GM15510 (cell line): Measurements from ENCODE around the gene BCAS3.

Experiments
- POLR2A ChIP-seq: IDR thresholded peaks from 3 replicates; pipeline ENCODE4 v1.6.1; 2011; ENCODE audit warnings: borderline replicate concordance; ENCODE audit not compliant: insufficient read length; ENCODE audit errors: extremely low read depth

BCAS3 gene

DNA sequence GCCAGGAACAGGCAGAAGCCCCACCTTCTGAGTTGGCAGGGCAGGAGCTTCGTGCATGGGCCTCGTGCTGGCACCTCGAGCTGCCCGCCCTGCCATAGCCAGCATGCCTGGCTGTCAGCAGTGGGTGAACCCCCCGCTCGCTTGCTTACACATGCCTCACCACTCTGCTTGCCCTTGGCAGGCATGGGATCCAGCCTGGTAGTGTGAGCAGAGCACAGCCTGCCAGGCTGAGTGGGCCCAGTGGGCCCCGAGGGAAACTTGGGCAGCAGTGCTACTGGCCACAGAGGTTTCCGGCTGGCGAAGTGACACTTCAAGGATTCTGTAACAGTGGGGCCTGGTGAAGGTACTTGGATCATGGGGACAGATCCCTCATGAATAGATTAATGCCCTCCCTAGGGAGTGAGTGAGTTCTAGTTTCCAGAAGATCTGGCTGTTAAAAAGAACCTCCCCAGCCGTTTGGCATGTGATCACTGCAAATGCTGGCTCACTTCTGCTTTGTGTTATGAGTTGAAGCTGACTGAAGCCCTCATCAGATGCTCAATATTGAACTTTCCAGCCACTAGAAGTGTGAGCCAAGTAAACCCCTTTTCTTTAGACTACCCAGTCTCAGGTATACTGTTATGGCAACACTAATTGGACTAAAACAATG is 114.7 kb downstream of the BCAS3 start:
- no peak for TF ChIP-seq POLR2A

DNA sequence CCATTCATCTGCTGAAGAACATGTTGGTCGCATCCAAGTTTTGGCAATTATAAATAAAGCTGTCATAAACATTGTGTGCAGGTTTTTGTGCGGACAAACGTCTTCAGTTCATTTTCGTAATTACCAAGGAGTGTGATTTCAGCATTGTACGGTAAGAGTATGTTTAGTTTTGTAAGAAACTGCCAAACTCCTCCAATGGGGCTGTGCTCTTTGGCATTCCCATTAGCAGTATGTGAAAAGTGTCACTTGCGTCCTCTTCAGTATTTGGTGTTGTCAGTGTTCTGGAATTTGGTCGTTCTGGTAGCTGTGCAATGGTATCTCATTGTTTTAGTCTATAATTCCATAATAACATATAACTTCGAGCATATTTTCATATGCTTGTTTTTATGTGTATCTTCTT is 120.9 kb downstream of the BCAS3 start:
- TF ChIP-seq POLR2A, result no peak

DNA sequence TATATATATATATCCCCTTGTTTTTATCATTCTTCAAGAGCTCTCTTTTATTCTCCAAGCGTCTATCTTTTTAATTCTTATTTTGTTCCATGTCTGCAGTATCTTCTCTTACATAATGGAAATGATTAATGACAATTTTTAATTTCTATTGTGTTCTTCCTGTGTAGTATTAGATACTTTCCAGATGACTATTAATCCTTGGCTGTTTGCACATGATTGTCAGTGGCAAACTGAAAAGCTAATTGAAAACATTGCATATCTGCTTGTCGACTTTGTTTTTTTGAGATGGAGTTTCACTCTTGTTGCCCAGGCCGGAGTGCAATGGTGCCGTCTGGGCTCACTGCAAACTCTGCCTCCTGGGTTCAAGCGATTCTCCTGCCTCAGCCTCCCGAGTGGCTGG is 124.7 kb downstream of the BCAS3 start:
- TF ChIP-seq POLR2A, result no peak

DNA sequence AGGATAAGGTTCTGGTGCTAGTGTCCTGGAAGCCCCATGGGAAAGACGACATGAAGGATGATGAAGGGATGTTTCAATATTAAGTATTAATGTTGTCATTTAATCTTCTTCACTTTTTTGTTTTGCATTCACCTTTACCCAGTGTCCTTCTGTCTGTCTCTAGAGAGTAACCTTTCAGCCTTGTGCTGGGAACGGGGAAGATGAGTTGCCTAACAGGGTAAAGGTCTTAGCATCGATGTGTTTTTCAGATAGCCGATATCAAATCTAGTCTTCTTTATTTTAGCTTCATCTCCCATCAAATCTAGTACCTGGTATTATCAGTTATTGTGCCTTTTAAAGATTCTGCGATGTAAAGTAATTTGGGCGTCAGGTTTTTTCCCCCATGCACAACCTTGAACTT is 125.4 kb downstream of the BCAS3 start:
- no peak for TF ChIP-seq POLR2A

DNA sequence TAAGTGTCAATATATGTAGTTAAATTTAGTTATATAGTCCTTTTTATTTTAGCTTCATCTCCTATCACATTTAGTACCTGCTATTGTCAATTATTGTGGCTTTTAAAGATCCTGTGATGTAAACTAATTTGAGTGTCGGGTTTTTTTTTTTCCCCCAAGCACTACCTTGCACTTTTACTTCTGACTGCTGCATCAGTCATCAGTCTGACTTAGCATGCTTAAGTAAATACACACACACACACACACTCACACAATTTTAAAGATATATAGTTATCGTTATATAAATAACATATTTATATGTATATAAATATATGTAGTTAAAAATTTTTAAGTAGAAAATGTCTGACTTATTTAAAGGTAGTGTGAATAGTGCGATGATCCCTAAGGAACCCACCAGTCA is 127.2 kb downstream of the BCAS3 start:
- TF ChIP-seq POLR2A, result no peak

DNA sequence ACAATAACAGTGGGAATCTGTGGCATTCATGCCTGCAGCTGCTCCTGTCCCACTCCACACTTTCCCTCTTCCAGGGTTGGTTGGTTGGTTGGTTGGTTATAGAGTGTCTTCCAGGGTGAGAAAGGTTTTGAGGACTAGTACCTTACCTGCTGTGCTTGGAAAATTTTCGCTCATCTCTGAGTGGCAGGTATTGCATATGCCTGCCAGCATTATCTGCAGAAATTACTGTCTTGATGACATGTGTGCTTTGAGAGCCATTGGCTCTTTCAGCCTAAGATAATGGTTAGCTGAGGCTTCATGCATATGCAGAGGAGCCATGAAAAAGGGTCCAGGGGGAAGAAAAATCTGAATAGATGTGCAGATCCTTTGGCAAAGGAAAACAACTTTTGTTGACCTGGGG is 131.8 kb downstream of the BCAS3 start:
- no peak for TF ChIP-seq POLR2A

DNA sequence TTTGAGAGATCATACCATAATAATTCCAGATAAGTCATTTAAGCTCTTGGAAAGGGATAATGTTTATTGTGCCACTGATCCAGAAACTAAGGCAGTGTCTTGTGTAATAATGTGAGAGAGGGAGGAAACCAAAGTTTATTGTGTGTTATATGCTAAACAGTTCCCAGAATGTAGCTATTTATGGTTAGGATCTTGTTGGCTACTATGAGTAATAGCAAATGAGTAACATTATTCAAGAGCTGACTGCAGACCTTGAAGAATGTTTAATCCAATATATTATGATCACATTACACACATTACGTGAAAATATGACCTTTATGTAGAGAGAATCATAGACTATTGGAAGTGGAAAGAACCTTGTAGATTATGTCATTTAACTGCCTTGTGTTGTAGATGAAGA is 139.5 kb downstream of the BCAS3 start:
- no peak for TF ChIP-seq POLR2A

DNA sequence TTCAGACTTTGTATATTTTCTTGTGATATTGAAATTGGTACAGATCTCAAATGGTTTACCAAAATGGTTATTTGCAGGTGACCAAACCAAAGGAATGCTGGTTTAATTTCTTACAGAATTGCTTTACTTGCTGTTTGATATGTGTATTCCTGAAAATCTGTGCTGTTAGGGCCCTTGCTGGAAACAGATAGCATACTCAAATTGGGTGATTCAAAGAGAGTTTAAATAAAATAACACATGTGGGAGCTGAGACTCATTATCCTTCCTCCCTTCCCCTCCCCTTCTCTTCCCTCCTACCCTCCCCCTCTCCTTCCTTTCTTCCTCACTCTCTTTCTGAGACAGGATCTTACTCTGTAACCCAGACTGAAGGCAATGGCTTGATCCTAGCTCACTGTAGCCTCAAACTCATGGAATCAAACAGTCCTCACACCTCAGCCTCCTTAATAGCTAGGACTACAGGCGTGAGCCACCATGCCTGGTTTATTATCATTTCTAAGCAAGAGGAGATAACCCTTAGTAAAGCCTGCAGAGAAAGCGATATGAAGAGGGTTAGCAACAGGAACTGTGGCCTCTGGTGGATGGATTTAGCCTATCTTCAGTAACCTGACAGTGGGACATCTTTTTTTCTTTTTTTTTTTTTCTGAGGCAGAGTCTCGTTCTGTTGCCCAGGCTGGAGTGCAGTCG is 141.9 kb downstream of the BCAS3 start:
- TF ChIP-seq POLR2A, result no peak

DNA sequence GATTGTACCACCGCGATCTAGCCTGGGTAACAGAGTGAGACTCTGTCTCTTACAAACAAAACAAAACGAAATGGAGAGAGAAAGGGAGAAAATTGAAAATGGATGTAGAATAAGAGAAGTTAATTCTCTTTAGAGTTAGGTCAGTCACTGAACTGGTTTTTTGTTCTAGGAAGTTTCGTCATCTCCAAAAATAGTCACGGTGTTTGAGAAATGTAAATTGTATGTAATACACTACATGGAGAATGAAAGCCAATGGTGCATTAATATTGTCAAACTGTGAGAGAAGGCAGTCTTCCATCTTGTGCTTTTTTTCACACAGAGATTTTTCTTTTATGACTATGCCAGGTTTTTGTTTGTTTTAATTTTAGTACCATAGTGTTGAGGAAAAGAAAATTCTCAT is 145.9 kb downstream of the BCAS3 start:
- no peak for TF ChIP-seq POLR2A

DNA sequence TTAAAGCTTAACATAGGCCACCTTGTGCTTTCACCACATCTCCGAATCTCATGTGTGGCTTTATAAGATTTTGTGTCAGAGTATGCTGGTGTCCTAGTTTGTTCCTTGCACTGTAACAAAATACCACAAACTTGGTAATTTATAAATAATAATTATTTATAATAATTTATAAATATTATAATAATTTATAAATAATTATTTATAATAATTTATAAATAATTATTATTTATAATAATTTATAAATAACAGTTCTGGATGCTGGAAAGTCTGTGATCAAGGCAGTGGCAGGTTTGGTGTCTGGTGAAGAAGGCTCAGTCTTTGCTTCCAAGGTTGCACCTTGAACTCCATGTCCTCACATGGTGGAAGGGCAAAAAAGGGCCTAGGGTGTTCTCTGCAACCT is 147.7 kb downstream of the BCAS3 start:
- no peak for TF ChIP-seq POLR2A

DNA sequence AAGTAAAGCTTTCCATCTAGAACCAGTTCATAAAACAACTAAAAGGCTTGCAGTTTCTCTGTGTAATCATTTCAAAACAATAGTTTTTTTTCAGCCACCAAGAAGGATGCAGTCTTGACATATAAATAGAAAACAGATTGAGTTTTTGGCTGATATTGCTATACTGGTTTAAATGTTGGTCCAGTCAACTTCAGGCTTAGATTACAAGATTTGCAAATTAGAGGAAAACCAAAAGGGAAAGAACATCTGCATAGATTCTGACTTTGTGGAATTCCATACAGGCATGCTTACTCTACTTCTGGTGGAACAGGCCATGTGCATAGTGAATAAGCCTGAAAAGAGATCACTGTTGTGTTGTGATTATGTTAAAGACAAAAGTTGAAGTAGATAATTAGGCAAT is 150.3 kb downstream of the BCAS3 start:
- TF ChIP-seq POLR2A, result no peak

DNA sequence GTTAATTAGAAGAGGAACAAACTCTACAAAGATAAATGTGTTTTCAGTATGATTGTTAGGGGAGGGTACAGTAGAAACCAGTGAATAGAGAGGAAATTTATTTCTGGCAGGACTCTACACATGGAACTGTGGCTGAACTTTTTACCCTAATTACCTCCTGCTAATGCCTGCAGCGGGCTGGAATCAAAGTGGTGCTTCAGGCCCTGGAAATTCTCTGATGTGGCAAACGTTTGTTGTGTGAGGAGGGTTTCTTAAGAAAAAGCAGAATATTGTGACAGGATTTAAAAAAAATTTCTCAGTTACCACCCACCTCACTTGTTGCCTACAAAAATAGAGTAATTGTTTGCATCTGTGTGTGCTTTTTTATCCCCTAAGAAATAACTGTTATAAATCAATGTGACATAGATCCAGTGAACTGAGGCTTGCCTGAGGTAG is 154.5 kb downstream of the BCAS3 start:
- no peak for TF ChIP-seq POLR2A

DNA sequence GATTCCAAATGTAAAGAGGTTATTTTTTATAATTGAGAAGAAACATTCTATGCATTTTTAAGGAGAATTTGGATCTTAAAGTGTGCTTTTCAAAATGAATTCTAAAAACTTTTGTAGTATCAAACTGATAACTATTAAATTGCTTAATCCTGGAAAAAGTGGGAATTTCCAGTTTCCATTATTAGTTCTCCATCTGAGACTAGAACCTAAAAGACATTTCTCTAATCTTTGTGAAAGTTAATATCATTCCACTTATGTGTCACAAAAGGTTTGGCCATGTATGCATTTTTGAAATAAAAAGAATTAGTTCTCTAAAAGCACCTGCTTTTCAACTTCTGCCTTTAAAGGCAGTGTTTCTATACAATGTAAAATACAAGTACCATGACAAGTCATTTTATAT is 155.0 kb downstream of the BCAS3 start:
- TF ChIP-seq POLR2A, result no peak

DNA sequence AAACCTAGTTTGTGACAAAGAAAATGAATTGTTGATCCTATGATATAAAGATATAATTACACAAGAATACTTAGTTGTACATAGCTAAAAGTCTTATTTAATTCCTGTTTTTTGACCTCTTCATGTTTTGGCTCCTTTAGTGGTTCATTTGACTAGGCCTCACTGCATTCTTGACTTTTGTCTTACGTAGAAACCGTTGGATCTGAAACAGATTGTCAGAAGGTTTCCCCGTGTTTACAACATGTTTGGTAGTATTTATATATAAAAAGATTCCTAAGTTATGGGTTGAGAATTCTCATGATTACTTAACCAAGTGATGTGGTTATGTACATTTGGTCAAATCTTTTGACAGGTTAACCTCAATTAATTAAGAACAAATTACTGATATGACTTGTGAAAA is 162.8 kb downstream of the BCAS3 start:
- TF ChIP-seq POLR2A, result no peak

DNA sequence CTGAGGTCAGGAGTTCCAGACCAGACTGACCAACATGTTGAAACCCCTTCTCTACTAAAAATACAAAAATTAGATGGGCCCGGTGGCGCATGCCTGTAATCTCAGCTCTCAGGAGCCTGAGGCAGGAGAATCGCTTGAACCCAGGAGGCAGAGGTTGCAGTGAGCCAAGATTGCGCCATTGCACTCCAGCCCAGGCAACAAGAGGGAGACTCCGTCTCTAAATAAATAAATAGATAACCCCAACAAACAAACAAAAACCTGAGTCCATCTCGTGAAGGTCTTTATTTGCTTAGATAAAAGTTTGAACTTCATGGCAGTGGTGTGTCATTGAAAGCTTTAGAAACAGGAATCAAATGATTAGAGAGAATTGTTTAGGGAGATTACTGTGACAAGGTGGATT is 167.4 kb downstream of the BCAS3 start:
- TF ChIP-seq POLR2A, result no peak

DNA sequence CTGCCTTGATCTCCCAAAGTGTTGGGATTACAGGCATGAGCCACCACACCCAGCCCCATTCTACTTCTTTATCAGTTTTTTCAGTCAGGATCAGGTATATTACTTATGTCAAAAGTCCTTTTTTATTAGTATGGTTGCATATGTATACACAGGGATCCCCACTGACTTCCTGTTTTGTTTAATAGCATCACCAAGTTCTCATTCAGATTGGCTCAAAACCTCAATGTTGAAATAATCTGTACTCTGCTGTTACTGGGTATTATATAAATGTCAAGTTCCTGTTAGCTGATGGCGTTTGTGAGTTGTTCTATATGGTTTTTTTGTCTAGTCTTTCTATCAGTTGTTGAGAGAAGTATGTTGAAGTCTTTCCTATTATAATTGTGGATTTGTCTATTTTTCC is 168.5 kb downstream of the BCAS3 start:
- TF ChIP-seq POLR2A, result no peak
